ENCODE measurements around the gene BCR.

BCR gene

DNA sequence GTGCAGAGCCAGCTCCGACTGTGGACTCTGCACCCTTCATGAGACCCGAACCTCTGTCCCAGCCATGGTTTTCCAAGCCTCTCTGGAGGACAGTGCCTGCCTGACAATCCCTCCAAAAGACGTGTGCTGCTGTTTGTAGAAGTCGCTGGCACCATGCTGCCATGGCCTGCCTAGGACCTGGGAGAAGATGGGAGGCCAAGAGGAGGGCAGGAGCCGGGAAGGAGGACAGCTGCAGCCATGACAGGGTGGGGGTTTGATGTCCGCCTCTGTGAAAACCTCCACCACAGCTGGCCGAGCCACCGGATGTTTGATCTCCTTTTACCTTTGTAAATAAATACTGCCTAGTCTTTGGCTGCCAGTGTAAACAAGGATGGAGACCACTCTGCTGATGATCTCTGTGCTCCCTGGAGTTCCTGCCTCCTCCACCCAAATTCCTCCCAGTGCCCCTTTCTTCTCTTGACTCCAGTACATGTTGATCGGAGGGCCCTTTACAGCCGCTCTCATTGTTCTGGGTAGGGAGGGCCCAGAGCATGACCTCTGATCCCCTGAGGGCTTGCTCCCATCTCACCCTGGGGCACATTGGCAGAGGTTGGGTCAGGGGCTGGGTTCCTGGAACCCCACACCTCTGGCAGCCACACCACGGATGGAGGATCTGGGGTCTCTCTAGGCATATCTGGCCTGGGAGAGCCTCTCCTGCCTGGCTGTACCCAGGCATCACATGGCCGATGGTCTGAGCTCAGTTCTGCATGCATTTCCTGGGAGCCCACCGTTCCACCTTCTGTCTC, 66.9 kb downstream of the BCR start:
- TF ChIP-seq JUND (IDR thresholded peaks at IDR 0.05; ENCODE audit: low read depth): no peak
- no peak for DNase-seq (ENCODE audit: low read depth in 1 of 2, low spot score in 1 of 2)
- in situ Hi-C loops (cut with HindIII; ENCODE audit: low pct_unique_long_range_greater_than_20kb, low sequenced_read_pairs): no loop called here

DNA sequence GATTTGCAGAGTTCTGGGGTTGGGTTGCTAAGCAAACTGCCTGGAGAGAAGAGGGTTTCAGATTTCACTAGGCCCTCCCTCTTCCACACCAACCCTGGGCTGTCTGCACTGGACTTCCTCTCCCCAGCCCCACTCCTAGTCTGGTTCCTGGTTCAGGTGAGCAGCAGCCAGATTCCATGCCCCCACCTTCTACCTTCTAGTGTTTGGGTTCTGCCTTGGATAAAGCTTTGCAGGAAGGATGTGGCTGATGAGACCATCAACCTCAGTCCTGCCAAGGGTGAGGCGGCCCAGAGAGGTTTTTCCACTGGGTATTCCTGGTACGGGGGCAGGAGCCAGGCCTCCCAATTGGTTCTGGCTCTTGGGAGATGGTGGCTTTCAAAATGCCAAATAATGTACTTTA, 68.3 kb downstream of the BCR start:
- TF ChIP-seq JUND (IDR thresholded peaks at IDR 0.05; ENCODE audit: low read depth): no peak
- DNase-seq (ENCODE audit: low read depth in 1 of 2, low spot score in 1 of 2): peak; percentile 61 to 62
- in situ Hi-C loops (cut with HindIII; ENCODE audit: low pct_unique_long_range_greater_than_20kb, low sequenced_read_pairs): no loop called here

DNA sequence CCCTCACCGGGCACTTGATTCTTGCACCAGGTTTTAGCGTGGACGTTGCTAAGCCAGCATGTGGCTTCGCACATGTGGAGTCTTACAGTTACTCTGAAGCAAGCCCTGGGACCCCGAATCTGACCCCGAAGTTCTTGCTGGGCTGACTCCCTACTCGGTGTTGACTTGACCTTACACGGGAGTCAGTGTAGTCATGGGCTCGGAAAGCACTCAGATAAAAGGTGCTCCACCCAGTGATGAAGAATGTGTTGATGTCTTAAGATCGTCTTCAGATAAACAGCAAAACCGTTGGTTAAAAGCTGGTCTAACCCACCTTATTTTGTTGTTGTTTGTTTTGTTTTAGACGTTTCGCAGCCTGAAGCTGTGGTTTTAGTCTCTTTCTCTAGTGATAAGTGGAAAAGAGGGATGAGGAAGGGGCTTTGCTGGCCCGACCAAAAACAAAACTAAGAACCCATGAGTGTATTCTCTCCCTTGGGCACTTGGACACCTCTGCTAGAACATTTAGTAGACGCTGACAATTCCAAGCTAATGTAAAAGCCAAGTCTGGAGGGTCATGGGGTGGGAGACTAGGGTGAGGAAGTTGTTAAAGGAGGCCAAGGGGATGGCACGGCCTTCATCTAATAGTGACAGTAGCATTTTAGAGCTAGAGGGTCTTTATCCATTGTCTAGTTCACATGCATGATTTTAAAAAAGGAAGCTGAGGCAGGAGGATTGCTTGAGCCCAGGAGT, 69.9 kb downstream of the BCR start:
- TF ChIP-seq JUND (IDR thresholded peaks at IDR 0.05; ENCODE audit: low read depth): no peak

DNA sequence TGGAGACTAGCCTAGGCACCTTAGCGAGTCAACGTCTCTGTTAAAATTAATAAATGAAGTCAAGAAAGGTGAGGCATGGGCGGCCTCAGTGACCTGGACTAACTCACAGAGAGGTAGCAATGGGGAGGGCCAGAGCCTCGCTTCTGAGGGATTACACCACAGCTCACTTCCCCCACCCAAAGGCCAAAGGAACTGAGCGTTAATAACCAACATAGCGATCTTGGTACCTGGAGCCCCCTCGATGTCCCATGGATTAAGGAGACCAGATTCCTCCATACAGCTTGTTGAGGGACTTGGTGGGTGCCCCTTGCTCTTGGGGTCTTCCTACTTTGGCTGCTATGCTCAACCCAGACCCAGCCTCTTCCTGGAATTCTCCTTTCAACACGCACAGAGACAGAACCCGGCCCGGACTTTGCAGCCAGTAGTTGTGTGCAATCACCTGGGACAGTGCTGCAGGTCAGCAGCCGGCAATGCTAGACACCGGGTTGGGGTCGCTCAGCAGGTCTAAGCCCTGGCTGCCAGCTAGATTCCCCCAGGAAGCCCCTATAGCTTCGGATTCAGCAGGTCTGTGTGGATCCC, 70.6 kb downstream of the BCR start:
- DNase-seq (ENCODE audit: low read depth in 1 of 2, low spot score in 1 of 2): no peak
- in situ Hi-C loops (cut with HindIII; ENCODE audit: low pct_unique_long_range_greater_than_20kb, low sequenced_read_pairs): no loop called here
- TF ChIP-seq JUND (IDR thresholded peaks at IDR 0.05; ENCODE audit: low read depth): no peak

More for the DNA sequence above, 69.9 kb downstream of the BCR start:
- in situ Hi-C loops (cut with HindIII; ENCODE audit: low pct_unique_long_range_greater_than_20kb, low sequenced_read_pairs): no loop called here
- DNase-seq (ENCODE audit: low read depth in 1 of 2, low spot score in 1 of 2): no peak

DNA sequence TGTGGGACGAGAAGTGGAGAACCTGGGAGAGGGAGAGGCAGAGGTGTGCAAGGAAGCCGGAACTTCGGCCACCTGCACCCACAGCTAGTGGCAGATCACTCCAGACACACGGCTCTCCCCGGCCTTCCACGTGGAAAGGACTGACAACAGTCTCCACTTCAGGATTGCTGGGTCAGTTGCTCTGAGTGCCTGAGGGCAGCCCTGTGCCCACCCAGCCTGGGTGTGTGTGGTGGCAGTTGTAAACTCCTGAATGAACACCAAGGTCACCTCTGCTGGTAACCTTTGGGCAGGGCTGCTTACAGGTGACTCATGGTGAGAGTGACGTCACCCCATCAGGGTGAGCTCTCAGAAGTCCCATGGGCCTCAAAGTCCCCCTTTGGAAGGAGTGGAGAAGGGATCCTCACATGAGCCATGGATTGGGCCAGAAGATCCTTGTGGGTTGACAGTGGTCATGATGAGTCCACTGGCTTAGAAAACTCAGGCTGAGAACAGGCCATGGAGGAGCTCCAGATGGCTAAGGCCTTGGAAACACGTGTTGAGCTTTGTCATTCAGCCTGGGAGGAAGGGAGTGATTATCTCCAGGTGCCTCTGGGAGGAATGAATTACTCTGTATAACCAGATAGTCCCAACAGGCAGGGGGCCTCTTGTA, 71.3 kb downstream of the BCR start:
- in situ Hi-C loops (cut with HindIII; ENCODE audit: low pct_unique_long_range_greater_than_20kb, low sequenced_read_pairs): no loop called here
- no peak for DNase-seq (ENCODE audit: low read depth in 1 of 2, low spot score in 1 of 2)
- no peak for TF ChIP-seq JUND (IDR thresholded peaks at IDR 0.05; ENCODE audit: low read depth)

DNA sequence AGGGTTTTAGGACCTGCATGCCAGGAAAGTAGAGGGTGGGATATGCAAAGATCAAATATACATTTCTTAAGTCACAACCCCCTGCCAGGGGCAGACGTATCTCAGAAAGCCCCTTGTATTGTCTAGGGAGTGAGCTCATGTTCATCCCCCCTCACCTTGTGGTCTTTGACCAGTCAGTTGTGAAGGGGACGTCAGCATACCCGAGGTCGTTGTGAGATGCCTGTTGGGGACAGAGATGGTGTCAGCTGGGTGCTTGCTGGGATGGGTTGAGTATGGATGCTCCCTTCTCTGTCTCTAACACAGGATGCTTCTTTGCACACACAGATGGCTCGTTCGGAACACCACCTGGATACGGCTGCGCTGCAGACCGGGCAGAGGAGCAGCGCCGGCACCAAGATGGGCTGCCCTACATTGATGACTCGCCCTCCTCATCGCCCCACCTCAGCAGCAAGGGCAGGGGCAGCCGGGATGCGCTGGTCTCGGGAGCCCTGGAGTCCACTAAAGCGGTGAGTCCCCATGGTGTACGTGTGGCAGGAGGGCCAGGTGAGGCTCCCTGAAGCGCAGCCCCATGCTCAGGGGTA, 73.3 kb downstream of the BCR start:
- in situ Hi-C loops (cut with HindIII; ENCODE audit: low pct_unique_long_range_greater_than_20kb, low sequenced_read_pairs): no loop called here
- TF ChIP-seq JUND (IDR thresholded peaks at IDR 0.05; ENCODE audit: low read depth): no peak
- DNase-seq (ENCODE audit: low read depth in 1 of 2, low spot score in 1 of 2): no peak

DNA sequence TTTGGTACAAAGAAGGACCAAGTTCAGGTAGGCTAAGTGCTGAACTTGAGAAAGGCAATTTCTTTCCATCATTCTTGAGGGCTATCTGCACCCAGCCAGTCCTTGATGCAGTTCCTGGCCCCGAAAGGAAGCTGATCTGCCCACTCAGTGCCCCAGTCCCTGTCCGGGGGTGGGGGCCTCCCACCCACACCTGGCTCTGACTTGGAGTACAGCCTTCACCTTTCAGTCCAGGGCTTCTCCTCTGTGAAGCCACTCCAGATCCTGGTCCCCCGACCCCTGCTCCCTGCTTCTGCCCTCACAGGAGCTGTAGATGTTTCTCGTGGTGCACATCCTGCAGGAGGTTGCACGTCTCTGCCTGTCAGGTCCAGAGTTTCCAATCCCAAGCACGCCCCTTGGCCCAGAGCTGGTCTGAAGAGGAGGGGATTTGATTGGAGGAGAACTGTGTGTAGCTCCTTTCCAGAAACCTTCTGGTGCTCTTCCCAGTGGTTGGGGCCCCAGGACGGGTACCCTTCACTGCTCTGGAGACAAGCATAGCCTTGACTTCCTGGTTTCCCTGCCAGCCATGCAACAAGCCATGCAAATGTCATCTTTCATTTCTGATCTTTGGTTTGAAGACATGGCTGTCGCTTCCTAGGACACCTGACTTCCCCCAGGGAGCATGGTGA, 75.3 kb downstream of the BCR start:
- in situ Hi-C loops (cut with HindIII; ENCODE audit: low pct_unique_long_range_greater_than_20kb, low sequenced_read_pairs): no loop called here
- no peak for DNase-seq (ENCODE audit: low read depth in 1 of 2, low spot score in 1 of 2)
- TF ChIP-seq JUND (IDR thresholded peaks at IDR 0.05; ENCODE audit: low read depth): no peak

DNA sequence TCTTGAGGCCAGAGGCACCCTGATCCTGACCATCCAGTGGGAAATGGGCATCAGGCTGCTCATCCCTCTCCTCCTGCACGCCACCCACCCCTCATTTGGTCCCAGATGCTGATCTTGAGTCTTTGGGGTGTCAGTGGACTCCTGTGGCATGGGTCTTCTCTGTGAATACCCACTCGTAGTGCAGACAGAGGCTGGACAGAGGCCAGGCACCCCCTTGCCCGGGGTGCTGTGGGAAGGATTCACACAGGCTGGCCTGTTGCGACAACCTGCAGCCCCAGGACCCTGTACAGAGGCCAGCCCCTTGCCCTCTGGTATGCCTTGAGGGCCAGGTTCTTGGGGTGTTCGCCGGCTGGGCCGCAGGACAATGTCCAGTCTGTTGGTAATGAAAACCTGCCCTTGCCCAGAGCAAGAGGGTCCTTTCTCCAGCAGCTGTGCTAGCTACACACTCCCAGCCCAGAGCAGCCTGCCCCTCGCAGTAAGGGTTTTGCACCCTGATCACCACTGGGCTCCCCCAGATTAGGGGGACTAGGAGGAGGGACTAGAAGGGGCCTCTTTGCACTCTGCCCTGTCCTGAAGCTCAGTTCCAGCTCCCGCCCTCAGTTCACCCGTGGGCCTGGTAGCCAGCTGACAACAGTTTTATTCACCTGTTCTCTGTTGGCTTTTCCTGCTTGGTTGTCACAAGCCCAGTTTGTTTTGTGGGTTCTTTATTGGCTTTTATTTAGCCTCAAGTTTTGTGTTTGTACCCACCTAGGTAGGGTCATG, 76.0 kb downstream of the BCR start:
- TF ChIP-seq JUND (IDR thresholded peaks at IDR 0.05; ENCODE audit: low read depth): no peak
- no peak for DNase-seq (ENCODE audit: low read depth in 1 of 2, low spot score in 1 of 2)
- in situ Hi-C loops (cut with HindIII; ENCODE audit: low pct_unique_long_range_greater_than_20kb, low sequenced_read_pairs): no loop called here

DNA sequence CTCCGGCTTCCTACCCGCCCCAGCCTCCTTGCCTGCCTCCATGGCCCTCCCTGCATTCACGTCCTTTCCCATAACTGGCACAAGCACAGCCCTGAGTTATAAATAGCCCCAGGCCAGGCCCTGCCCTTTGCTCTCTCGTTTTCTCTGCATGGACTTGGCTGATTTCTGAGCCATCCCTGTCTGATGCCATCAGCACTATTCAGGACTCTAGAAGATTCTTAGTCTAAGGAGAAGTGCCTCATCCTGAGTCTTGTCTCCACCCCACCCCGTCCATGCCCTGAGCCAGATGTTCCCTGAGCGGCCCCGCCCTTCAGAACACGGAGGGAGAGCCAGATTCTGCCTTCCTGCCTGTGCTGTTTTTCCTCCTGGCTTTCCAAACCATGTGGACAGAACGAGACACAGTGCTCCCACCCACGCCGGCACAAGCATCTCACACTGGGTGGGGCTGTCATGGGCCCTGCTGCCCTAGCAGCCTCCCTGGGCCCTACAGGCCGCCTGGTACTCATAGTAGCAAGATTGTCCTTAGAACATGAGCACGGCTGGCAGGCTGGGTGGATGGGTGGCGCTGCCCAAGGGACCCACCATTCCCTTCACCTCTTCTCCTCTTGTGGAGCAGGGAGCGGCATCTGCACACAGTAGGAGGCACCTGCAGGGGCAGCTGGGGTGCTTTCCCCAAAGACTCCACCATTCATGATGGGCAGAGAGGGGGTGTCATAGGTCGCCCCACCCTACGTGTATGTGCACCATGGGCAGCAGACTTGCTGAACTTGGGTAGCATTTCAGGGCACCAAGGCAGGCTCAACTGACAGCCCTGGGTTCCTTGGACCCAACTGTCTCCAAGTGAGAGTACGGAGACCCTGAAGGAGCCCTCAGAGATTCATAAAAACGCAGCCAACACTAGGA, 76.9 kb downstream of the BCR start:
- no peak for DNase-seq (ENCODE audit: low read depth in 1 of 2, low spot score in 1 of 2)
- TF ChIP-seq JUND (IDR thresholded peaks at IDR 0.05; ENCODE audit: low read depth): no peak
- in situ Hi-C loops (cut with HindIII; ENCODE audit: low pct_unique_long_range_greater_than_20kb, low sequenced_read_pairs): no loop called here

DNA sequence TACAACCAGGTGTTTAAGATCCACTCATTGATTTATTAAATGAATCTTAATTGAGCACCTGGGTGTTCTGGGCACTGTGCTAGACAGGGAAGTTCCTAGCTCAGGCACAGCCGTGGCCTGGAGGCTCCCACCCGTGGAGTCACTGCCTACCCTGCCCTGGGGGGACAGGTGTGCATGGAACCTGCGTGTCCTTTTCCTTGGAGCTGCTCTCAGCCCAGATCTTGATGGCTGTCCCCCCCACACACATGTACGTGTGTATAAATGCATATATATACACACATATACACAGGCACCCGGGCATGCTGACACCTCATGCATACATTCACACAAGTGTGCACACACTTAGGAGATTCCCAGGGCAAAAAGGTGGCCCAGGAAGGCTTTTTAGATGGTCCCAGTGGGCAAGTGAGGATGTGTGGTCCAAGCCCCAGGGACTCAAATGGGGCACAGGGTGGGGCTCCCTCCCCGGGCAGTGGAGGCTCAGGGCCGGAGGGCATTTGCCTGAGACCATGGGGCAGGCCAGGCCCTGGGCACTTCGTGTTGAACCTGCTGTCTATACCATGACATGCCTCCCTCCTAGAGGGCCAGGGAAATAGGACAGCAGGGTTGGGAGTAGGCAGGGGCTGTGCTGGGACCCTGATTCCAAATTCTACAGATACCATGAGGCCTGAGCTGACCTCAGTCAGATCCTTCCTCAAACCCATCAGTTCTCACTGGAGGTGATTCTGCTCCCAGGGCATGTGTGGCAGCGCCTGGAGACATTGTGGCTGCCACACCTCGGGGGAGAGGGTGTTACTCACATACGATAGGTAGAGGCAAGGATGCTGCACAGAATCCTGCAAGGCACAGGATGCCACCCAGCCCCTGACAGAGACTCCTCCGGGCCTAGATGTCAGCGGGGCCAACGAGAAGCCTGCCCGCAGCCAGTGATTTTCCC, 77.8 kb downstream of the BCR start:
- no peak for DNase-seq (ENCODE audit: low read depth in 1 of 2, low spot score in 1 of 2)
- in situ Hi-C loops (cut with HindIII; ENCODE audit: low pct_unique_long_range_greater_than_20kb, low sequenced_read_pairs): no loop called here
- TF ChIP-seq JUND (IDR thresholded peaks at IDR 0.05; ENCODE audit: low read depth): no peak
